ENCODE measurements around the gene COL9A3. TPM values are rescaled to one million over a fixed set of nuclear protein-coding genes. Genes with fewer than 3 reads are reported as not detected.

Gene COL9A3
- total RNA-seq, 1 donor from 2014 or later: 1.8 TPM

GRCh38 chr20:62772990-62773844, 43.6 kb upstream of the COL9A3 start:
- TF ChIP-seq CTCF (IDR thresholded peaks at IDR 0.05; ENCODE audit: unreplicated experiment): no peak
- DNase-seq (ENCODE audit: low spot score): no peak
- H3K36me3 Mint-ChIP-seq (ENCODE audit: low read depth, unreplicated experiment): peaks cover 6% of the 10 kb centered on the region
- peaks cover 4% of the 10 kb centered on the region for H3K4me1 Mint-ChIP-seq (ENCODE audit: unreplicated experiment)
- no peak overlapping the region for H3K27ac Mint-ChIP-seq (ENCODE audit: unreplicated experiment)
- no peaks in the 10 kb centered on the region for H3K9me3 Mint-ChIP-seq (ENCODE audit: unreplicated experiment)
- H3K27me3 Mint-ChIP-seq (ENCODE audit: unreplicated experiment): peaks cover 12% of the 10 kb centered on the region
- no peak overlapping the region for H3K4me3 Mint-ChIP-seq (ENCODE audit: unreplicated experiment)

- Mint-ChIP-seq H3K4me3 (ENCODE audit: unreplicated experiment) (no peak overlapping the region), H3K27ac (ENCODE audit: unreplicated experiment) (no peak overlapping the region), H3K27me3 (ENCODE audit: unreplicated experiment) (peaks cover 12% of the 10 kb centered on the region), H3K4me1 (ENCODE audit: unreplicated experiment) (peaks cover 4% of the 10 kb centered on the region), H3K36me3 (ENCODE audit: low read depth, unreplicated experiment) (peaks cover 6% of the 10 kb centered on the region), H3K9me3 (ENCODE audit: unreplicated experiment) (no peaks in the 10 kb centered on the region)
- DNase-seq (ENCODE audit: low spot score): no peak
- TF ChIP-seq CTCF (IDR thresholded peaks at IDR 0.05; ENCODE audit: unreplicated experiment): no peak
Observed at GRCh38 chr20:62773845-62774714, 42.8 kb upstream of the COL9A3 start.

GRCh38 chr20:62774762-62775161, 42.1 kb upstream of the COL9A3 start:
- Mint-ChIP-seq H3K4me1 (ENCODE audit: unreplicated experiment) (peaks cover 4% of the 10 kb centered on the region), H3K36me3 (ENCODE audit: low read depth, unreplicated experiment) (peaks cover 6% of the 10 kb centered on the region), H3K9me3 (ENCODE audit: unreplicated experiment) (no peaks in the 10 kb centered on the region), H3K4me3 (ENCODE audit: unreplicated experiment) (no peak overlapping the region), H3K27me3 (ENCODE audit: unreplicated experiment) (peaks cover 9% of the 10 kb centered on the region), H3K27ac (ENCODE audit: unreplicated experiment) (no peak overlapping the region)
- no peak for TF ChIP-seq CTCF (IDR thresholded peaks at IDR 0.05; ENCODE audit: unreplicated experiment)
- DNase-seq (ENCODE audit: low spot score): no peak

- Mint-ChIP-seq H3K27ac (ENCODE audit: unreplicated experiment) (no peak overlapping the region), H3K4me1 (ENCODE audit: unreplicated experiment) (peaks cover 4% of the 10 kb centered on the region), H3K36me3 (ENCODE audit: low read depth, unreplicated experiment) (peaks cover 6% of the 10 kb centered on the region), H3K27me3 (ENCODE audit: unreplicated experiment) (peaks cover 9% of the 10 kb centered on the region), H3K4me3 (ENCODE audit: unreplicated experiment) (no peak overlapping the region), H3K9me3 (ENCODE audit: unreplicated experiment) (no peaks in the 10 kb centered on the region)
- no peak for TF ChIP-seq CTCF (IDR thresholded peaks at IDR 0.05; ENCODE audit: unreplicated experiment)
- no peak for DNase-seq (ENCODE audit: low spot score)
Observed at GRCh38 chr20:62775206-62775605, 41.6 kb upstream of the COL9A3 start.

All from endothelial cell (in vitro differentiated cells).